Middle frontal gyrus (tissue), 1 donor: ENCODE results near the gene CCDC192.
"Not testable (repeated sequence)": the region's sequence is repeated elsewhere in the genome, so short reads cannot be mapped to it uniquely, and the experiment has no call there.

Experiments used
- DNase-seq: peaks from one replicate; pipeline ENCODE4 v3.0.0-alpha.2; 2015; ENCODE audit warnings: low spot score; ENCODE audit errors: extremely low spot score

The CCDC192 gene

GRCh38 chr5:127840198-127840524 lies 137.0 kb downstream of the CCDC192 start:
- no peak for DNase-seq

- DNase-seq, result no peak
Observed at GRCh38 chr5:127840809-127841208, 137.6 kb downstream of the CCDC192 start.

GRCh38 chr5:127844581-127845021 lies 141.4 kb downstream of the CCDC192 start:
- DNase-seq, result no peak

DNA sequence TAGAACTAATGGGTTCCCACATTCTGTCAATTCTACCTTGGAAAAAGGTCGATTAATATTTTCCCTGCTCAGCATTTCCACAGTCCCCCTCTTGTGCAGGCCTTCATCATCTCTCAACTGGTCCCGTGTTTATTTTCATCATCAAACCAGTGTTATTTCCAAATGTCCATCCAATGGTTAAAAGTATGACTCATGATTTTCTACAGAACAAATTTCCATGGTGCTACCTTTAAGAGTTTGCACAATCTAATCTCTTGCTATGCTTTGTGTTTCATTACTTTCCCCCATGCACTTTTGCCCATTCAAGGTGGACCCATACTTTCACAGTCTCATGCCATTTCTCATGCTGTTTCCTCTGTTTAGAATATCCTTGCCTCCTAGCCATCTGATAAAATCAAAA lies 143.7 kb downstream of the CCDC192 start:
- no peak for DNase-seq

DNA sequence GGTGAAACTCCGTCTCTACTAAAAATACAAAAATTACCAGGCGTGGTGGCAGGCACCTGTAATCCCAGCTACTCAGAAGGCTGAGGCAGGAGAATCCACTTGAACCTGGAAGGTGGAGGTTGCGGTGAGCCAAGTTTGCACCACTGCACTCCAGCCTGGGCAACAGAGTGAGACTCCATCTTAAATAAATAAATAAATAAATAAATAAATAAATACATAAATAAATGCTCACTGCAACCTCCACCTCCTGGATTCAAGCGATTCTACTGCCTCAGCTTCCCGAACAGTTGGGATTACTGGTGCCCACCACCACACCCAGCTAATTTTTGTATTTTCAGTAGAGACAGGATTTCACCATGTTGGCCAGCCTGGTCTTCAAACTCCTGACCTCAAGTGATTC lies 144.4 kb downstream of the CCDC192 start:
- not testable (repeated sequence) for DNase-seq

DNA sequence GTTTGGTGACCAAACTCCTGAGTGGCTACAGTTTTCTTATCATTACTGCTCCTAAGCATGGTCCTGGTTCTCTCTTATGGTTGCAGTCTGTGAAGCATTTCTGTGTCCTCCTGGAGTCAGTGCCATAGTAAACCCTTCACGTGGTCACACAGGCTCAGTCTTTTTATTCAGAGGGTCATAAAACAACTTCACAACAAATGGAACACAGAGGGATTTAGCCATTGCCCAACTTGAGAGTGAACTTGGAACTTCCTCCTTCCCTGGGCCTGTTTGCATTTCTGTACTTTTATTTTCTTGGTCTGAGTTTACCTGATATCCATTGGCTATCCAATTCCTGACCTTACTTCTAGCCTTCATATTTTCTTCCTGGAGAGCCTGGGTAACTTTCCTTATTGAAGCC lies 144.9 kb downstream of the CCDC192 start:
- DNase-seq, result no peak

- no peak for DNase-seq
Observed at GRCh38 chr5:127849408-127849807, 146.2 kb downstream of the CCDC192 start.

DNA sequence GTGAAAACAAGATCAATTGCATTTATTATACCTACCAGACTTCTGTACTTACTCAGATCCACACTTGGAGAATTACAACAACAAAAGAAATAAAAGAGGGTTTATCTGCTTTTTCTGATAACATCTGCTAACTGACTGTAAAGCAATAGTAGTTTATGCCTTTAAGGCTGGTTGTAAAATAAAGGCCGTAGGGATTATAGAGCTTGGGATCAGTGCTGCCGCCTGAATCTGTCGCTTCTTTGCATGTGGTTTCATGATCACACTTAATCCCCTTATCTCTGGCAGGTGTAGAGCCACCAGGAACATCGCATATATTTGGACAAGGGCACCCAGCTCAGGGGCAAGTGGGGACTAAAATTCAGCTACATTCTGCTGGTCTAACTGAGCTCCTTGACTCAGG lies 146.7 kb downstream of the CCDC192 start:
- DNase-seq, result no peak

- DNase-seq, result no peak
Observed at GRCh38 chr5:127851964-127852363, 148.8 kb downstream of the CCDC192 start.

DNA sequence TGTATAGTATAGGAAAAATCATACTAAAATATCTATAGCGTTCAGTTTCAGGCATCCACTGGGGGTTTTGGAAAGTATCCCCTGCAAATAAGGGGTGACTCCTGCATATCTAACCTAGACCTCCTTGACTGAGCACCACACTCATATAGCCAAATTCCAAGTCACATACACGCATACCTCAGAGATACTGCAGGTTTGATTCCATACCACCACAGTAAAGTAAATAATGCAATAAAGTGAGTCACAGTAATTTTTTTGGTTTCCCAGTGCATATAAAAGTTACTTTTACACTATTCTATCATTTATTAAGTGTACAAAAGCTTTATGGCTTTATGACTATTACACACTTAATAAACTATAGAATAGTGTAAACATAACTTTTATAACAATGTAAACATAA lies 151.3 kb downstream of the CCDC192 start:
- DNase-seq, result no peak

- DNase-seq, result no peak
Observed at GRCh38 chr5:127856292-127856691, 153.1 kb downstream of the CCDC192 start.

GRCh38 chr5:127858116-127858784 lies 155.1 kb downstream of the CCDC192 start:
- DNase-seq, result no peak

- no peak for DNase-seq
Observed at GRCh38 chr5:127860291-127860690, 157.1 kb downstream of the CCDC192 start.

DNA sequence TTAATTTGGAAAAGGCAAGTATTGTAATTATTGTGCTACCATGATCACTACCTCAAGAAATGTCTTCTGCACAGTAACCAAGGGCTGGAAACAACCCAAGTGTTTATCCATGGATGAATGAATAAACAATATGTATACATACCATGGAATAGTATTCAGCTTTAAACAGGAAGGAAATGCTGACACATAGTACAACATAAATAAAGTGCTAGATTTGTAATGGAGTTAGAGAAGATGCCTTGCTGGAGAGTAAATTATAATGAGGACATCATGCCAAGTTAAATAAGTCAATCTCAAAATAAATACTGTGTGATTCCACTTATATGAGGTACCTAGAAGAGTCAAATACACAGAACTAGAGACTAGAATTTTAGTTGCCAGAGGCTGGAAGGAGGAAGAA lies 160.0 kb downstream of the CCDC192 start:
- DNase-seq, result no peak

DNA sequence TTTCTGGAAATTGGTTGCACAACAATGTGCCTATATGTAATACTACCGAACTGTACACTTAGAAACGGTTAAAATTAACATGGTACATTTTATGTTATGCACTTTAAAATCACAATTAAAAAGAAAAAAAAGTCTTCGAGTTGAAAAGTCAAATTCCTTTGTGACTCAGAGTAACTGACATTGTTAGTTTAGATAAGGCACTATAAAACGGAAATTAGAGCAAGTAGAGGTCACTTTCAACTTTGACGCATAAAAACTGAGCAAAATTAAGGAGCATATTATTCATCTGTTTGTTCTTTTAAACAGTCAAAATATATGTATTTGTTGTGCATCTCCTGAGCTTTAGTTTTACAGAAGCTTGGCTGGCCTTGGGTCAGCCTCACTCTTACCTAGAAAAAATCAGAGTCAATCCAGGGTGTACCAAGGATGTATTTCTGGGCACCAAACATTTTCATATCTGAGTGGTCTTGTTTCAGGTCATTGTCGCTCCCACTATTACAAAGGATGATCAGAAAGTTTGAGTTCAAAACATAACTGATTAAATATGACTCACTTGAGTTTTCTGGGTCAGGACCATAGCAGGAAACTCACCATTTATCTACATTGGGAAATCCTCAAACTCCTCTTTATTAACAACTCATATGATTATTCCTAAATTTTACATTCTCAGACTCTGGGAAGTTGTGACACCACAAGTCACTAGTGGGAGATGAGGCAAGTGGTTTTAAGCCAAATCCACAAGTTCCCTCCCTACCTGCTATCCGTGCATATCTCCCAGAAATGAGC lies 160.6 kb downstream of the CCDC192 start:
- DNase-seq, result no peak

DNA sequence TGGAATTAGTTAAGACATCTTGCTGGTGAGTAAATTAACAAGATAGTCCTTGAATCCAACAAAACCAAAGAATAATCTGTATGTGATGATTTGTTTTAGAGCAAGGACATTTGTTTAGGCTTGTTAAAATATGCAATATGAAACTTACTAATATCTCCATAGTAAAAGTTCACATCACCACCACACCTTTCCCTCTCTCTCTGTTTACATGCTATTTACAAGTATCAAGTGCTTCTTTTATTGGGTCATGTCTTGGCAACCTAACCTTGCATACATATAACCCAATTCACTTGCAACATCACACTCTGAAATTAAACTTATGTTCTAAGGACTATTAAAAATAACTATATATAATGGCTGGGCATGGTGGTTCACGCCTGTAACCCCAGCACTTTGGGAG lies 161.3 kb downstream of the CCDC192 start:
- DNase-seq, result no peak

GRCh38 chr5:127865273-127865672 lies 162.1 kb downstream of the CCDC192 start:
- DNase-seq, result no peak

DNA sequence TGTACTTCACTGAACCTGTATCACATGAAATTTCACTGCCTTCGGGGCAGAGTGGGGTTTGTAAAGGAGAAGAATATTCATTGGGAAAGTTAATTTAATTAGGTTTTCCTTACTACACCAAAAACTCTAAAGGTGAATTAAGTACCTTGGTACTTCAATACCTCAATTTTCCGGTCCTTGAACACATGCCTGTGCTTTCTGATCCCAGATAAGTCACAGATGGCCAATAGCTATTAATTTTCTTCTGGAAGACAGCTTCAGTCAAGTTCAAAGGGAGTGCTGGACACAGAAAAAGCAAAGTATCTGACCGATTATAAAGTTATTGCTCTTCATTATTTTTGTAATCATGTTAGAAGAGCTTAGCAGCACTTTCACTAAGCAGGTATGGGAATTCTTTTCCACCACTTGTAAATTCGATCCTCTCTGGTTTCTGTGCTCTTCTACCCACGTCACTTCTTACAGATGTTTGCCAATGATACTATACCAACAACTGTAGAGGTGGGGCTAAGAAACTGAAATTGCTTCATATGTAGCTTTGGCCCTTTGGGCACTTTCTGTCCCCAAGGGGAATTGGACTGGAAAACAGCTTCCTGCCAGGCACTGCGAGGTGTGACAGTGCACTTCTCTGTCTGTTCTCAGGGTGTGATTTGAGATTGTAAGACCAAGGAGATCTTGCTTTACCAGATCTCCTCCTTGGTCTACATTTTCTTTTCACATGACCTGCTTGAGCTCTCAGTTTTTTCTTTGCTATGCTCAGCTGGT lies 164.0 kb downstream of the CCDC192 start:
- no peak for DNase-seq

- no peak for DNase-seq
Observed at GRCh38 chr5:127870914-127871313, 167.7 kb downstream of the CCDC192 start.

DNA sequence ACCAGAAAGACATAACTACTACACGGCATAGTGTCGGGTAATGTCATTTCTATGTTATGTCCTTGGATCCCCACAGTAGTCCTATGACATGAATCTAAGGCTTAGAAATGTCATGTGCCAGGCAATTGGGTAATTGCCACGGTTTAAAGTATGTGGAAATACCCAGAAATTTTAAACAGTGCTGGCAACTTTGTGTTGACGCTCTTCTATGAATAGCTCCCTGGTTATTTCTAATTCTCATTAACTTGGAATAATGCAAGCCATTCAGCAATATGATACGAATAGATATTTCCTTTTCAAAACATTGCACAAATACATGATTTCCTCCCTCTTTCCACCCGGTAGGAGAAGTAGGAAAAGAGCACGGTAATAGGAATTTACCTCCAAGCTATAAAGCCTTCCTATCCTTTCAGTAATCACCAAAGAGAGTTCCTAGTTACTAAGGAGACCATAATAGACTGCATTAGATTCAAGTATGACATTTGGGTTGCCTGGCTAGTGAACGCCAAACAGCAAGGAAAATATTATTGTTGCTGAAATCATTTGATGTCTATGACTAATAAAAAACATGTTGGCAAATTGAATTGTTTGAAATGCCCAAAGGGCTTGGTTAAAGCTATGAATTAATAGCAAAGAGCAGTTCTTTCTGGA lies 168.4 kb downstream of the CCDC192 start:
- DNase-seq, result no peak

- DNase-seq, result no peak
Observed at GRCh38 chr5:127872494-127872893, 169.3 kb downstream of the CCDC192 start.
